NCI-H1417 (cell line): ENCODE measurements around the gene NFATC2.

Experiments
- DNase-seq, 3 experiments: peaks; one replicate each; lab custom pipeline; 2025; lab: John Stamatoyannopoulos, UW

NFATC2 gene

GRCh38 chr20:51451484-51451883 lies 91.0 kb downstream of the NFATC2 start:
- no peak for DNase-seq

- DNase-seq: no peak
These were observed 91.5 kb downstream of the NFATC2 start for GRCh38 chr20:51450984-51451383.

GRCh38 chr20:51450221-51450712 lies 92.3 kb downstream of the NFATC2 start:
- no peak for DNase-seq

GRCh38 chr20:51449498-51450220 lies 92.9 kb downstream of the NFATC2 start:
- DNase-seq: no peak

- DNase-seq: no peak
These were observed 94.8 kb downstream of the NFATC2 start for GRCh38 chr20:51447765-51448148.

GRCh38 chr20:51447097-51447764 lies 95.3 kb downstream of the NFATC2 start:
- no peak for DNase-seq

- no peak for DNase-seq
These were observed 95.9 kb downstream of the NFATC2 start for GRCh38 chr20:51446656-51447055.

- DNase-seq: no peak
These were observed 96.3 kb downstream of the NFATC2 start for GRCh38 chr20:51446230-51446629.

- no peak for DNase-seq
These were observed 96.9 kb downstream of the NFATC2 start for GRCh38 chr20:51445591-51445990.

GRCh38 chr20:51444922-51445438 lies 97.5 kb downstream of the NFATC2 start:
- no peak for DNase-seq

- DNase-seq: no peak
These were observed 98.1 kb downstream of the NFATC2 start for GRCh38 chr20:51444467-51444866.

GRCh38 chr20:51442602-51443001 lies 99.9 kb downstream of the NFATC2 start:
- DNase-seq: no peak

- no peak for DNase-seq
These were observed 101.9 kb downstream of the NFATC2 start for GRCh38 chr20:51440589-51440988.

GRCh38 chr20:51439160-51439689 lies 103.3 kb downstream of the NFATC2 start:
- DNase-seq: no peak

- DNase-seq: no peak
These were observed 104.4 kb downstream of the NFATC2 start for GRCh38 chr20:51438136-51438535.

GRCh38 chr20:51437182-51437924 lies 105.2 kb downstream of the NFATC2 start:
- DNase-seq: no peak

GRCh38 chr20:51434580-51435247 lies 107.8 kb downstream of the NFATC2 start:
- no peak for DNase-seq

- no peak for DNase-seq
These were observed 108.5 kb downstream of the NFATC2 start for GRCh38 chr20:51434026-51434425.

GRCh38 chr20:51432875-51433274 lies 109.6 kb downstream of the NFATC2 start:
- DNase-seq: peak in 1 of 3 experiments; percentile 6

GRCh38 chr20:51432251-51432784 lies 110.2 kb downstream of the NFATC2 start:
- no peak for DNase-seq

GRCh38 chr20:51431321-51431720 lies 111.2 kb downstream of the NFATC2 start:
- DNase-seq: no peak
